Left ventricle myocardium inferior (tissue), 1 donor: ENCODE data around the gene FCF1. TPM values are rescaled to one million over a fixed set of nuclear protein-coding genes. Genes with fewer than 3 reads are reported as not detected.

ENCODE experiments used
- DNase-seq: peaks from one replicate; pipeline ENCODE4 v3.0.0-alpha.2; 2020
- H3K27ac ChIP-seq: fragments of 200-600 bp; replicated peaks from 2 replicates; pipeline ENCODE4 v1.8.0; 2021
- H3K27me3 ChIP-seq: fragments of 200-600 bp; 2 replicates; pipeline ENCODE4 v1.8.0; 2021; ENCODE audit warnings: low read depth
- H3K36me3 ChIP-seq: fragments of 200-600 bp; 2 replicates; pipeline ENCODE4 v1.8.0; 2021
- H3K4me1 ChIP-seq: fragments of 200-600 bp; 2 replicates; pipeline ENCODE4 v1.8.0; 2021
- H3K4me3 ChIP-seq: fragments of 200-600 bp; 2 replicates; pipeline ENCODE4 v1.8.0; 2021; ENCODE audit warnings: mild to moderate bottlenecking, moderate library complexity
- H3K9me3 ChIP-seq: fragments of 200-600 bp; replicated peaks from 2 replicates; pipeline ENCODE4 v1.8.0; 2021
- CTCF ChIP-seq: fragments of 200-600 bp; IDR thresholded peaks from 2 replicates; pipeline ENCODE4 v1.8.0; 2021; ENCODE audit warnings: antibody characterized with exemption, mild to moderate bottlenecking, borderline replicate concordance
- intact Hi-C: fragments of 100-400 bp; cut with micrococcal nuclease; formaldehyde crosslinking; loops from one replicate; pipeline ENCODE4 v1.11.0; 2022
- total RNA-seq: library from RNA; stranded (reverse); fragmentation: NEBNext Ultra II Directional; extraction: Animal tissue kit (Norgen Biotek cat#: 25700); gene quantifications from one replicate; pipeline ENCODE4 v1.2.1, GENCODE V29; 2021
- donor health status: DM: no; HTN: yes; CAD: no; lungs with severe emphysema.

The FCF1 gene
- total RNA-seq, 1 donor from 2014 or later: 42.7 TPM

DNA sequence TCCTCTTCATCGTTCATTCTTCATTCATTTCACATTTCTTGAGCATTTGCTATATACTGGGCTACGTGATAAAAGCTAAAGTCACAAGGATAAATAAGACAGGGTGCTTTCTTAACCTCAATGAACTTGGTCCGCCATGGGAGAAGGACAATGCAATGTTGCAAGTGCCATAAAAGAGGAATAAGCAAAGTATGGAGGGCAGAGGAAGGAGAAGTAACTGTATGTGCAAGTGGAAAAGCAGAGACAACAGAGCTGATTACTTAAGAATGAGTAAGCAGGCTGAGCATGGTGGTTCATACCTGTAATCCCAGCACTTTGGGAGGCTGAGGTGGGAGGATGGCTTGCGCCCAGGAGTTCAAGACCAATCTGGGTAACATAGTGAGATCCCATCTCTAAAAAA lies 14.5 kb upstream of the FCF1 start:
- peaks cover 4% of the 10 kb centered on the region for H3K36me3 ChIP-seq
- no peak for TF ChIP-seq CTCF
- H3K4me3 ChIP-seq: no peak overlapping the region
- H3K27ac ChIP-seq: no peak overlapping the region
- no peaks in the 10 kb centered on the region for H3K9me3 ChIP-seq
- peaks cover 10% of the 10 kb centered on the region for H3K4me1 ChIP-seq
- DNase-seq: no peak
- intact Hi-C loops: no loop called here
- no peaks in the 10 kb centered on the region for H3K27me3 ChIP-seq

GRCh38 chr14:74702293-74702692 lies 10.7 kb upstream of the FCF1 start:
- no peak overlapping the region for H3K4me3 ChIP-seq
- H3K27me3 ChIP-seq: no peaks in the 10 kb centered on the region
- H3K9me3 ChIP-seq: no peaks in the 10 kb centered on the region
- no peak overlapping the region for H3K27ac ChIP-seq
- TF ChIP-seq CTCF: no peak
- peaks cover 4% of the 10 kb centered on the region for H3K36me3 ChIP-seq
- DNase-seq: no peak
- intact Hi-C loops: no loop called here
- peaks cover 7% of the 10 kb centered on the region for H3K4me1 ChIP-seq

GRCh38 chr14:74703043-74703442 lies 9.9 kb upstream of the FCF1 start:
- H3K27ac ChIP-seq: no peak overlapping the region

DNA sequence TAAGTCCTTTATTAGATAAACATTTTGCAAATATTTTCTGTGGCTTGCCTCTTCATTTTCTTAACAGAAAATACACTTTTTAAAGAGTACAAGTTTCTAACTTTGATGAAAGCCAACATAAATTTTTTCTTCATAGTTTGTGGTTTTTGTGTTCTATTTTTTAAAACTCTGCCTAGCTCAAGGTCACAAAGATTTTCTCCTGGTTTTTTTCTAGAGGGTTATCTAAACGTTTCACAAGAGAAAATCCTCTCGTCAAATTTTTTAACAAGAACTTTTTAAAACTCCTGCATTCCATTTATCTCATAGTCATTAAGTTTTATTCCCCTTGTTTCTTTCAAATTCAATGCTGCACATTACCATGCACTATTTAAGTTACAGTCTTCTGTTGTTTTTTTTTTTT lies 8.3 kb upstream of the FCF1 start:
- no peak for DNase-seq
- peaks cover 18% of the 10 kb centered on the region for H3K4me1 ChIP-seq
- no peak overlapping the region for H3K27ac ChIP-seq
- H3K27me3 ChIP-seq: no peaks in the 10 kb centered on the region
- no peak for TF ChIP-seq CTCF
- H3K9me3 ChIP-seq: no peaks in the 10 kb centered on the region
- H3K4me3 ChIP-seq: no peak overlapping the region
- intact Hi-C loops: no loop called here
- H3K36me3 ChIP-seq: peaks cover 4% of the 10 kb centered on the region

More at GRCh38 chr14:74703043-74703442, 9.9 kb upstream of the FCF1 start:
- intact Hi-C loops: no loop called here
- H3K4me1 ChIP-seq: peaks cover 7% of the 10 kb centered on the region
- H3K4me3 ChIP-seq: no peak overlapping the region
- peaks cover 4% of the 10 kb centered on the region for H3K36me3 ChIP-seq
- H3K9me3 ChIP-seq: no peaks in the 10 kb centered on the region
- no peak for TF ChIP-seq CTCF
- DNase-seq: no peak
- no peaks in the 10 kb centered on the region for H3K27me3 ChIP-seq

- Histone ChIP-seq H3K4me1 (peaks cover 30% of the 10 kb centered on the region), H3K27ac (no peak overlapping the region), H3K9me3 (no peaks in the 10 kb centered on the region), H3K27me3 (no peaks in the 10 kb centered on the region), H3K36me3 (peaks cover 4% of the 10 kb centered on the region), H3K4me3 (no peak overlapping the region)
- DNase-seq: no peak
- TF ChIP-seq CTCF: no peak
- intact Hi-C loops: no loop called here
Observed at GRCh38 chr14:74705613-74706500, 7.1 kb upstream of the FCF1 start.
